Activated CD8-positive, alpha-beta memory T cell treated with anti-CD3 and anti-CD28 coated beads, Interleukin-2, amount 50 U/mL, for 48 hours (primary cell): ENCODE measurements around the gene TNFRSF1B.
"Not testable (repeated sequence)": the region's sequence is repeated elsewhere in the genome, so short reads cannot be mapped to it uniquely, and the experiment has no call there.

ENCODE experiments used
- DNase-seq: peaks from one replicate; pipeline ENCODE4 v3.0.0-alpha.2; 2020

Gene TNFRSF1B

DNA sequence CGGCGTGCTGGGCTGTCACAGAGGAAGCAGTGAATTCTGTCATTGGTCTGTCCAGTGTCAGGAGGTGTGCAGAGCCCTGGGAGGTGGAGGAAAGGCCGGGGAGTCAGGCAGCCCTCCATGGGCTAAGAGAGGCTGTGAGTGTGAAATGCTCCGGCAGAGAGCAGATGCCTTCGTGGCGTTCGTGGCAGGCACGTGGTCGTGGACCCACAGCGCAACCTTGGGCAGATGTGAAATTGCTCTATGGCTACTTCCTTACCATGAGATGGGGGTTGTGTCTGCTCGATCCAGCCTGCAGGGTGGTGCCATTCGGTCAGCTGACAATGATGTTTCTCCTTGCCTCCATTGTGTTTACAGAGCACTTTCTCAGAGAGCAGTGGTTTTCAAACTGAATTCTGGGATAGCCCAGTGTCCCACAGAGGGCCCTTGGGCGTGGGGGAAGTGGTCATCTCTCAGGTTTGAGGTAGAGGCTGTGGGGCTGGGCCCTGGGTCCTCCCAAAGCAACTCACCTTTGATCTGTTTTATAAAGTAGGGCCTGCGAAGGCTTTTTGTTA lies 27.9 kb downstream of the TNFRSF1B start:
- no peak for DNase-seq

DNA sequence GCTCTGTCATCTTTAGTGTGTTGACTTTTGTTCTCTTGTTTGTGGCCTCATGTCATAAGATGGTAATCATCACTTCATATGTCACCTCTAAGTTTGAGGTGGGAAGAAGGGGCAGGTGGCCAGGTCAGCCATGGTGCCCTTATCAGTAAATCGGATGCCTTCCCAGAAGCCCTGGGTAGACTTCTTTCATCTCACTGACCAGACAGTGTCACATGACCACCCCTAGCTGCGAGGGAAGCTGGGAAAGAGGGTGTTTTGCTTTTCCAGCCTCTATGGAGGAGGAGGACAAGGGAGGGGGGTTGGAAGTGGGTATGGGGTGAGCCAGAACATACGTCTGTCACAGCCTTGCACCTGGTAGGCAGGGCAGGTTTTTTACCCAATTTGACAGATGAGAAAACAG lies 28.6 kb downstream of the TNFRSF1B start:
- DNase-seq = no peak

DNA sequence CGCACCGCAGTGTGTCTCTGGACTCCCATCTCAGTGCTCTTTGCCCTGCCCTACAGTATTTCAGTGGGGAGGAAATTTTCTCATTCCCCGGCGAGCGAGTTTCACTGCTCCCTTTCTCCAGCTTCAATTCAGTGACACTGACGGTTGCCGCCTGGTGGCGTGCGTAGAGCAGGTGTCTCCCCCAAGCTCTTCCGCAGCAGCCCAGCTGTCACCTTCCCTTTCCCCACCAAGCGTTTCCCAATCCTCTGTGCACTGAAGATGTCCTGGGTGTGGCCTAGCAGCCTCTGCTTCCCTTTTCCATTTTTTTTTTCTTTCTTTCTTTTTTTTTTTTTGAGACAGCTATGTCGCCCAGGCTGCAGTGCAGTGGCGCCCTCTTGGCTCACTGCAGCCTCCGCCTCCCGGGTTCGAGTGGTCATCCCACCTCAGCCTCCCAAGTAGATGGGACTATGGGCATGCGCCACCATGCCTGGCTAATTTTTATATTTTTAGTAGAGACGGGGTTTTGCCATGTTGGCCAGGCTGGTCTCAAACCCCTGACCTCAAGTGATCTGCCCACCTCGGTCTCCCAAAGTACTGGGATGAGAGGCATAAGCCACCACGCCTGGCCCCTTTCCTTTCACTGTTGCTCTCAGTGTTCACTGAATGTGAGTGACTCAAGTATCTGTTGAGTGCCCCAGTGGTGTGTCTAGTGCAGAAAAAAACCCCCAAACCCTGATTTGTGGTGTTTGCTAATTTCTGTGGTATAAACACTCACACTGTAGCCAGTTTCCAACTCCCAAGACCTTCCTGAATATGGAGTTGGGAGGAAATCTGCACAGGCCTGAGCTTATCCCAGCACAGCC lies 30.1 kb downstream of the TNFRSF1B start:
- no peak for DNase-seq

DNA sequence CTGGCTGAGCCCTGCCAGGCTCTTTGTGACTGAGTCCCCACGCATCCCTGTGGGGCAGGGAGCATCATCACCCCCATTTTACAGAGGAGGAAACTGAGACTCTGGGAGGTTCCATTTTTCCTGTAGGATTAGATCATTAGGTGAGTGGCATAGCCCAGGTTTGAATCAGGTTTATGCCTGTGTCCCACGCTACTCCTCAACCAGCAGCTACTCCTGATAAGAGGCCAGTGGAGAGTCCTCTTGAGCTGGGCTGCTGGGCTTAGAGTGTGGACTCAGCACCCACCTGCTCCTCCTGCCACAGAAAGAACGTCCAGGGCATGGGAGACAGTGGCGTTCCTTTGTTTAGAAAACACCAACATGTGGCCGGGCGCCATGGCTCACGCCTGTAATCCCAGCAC lies 30.7 kb downstream of the TNFRSF1B start:
- DNase-seq = no peak

DNA sequence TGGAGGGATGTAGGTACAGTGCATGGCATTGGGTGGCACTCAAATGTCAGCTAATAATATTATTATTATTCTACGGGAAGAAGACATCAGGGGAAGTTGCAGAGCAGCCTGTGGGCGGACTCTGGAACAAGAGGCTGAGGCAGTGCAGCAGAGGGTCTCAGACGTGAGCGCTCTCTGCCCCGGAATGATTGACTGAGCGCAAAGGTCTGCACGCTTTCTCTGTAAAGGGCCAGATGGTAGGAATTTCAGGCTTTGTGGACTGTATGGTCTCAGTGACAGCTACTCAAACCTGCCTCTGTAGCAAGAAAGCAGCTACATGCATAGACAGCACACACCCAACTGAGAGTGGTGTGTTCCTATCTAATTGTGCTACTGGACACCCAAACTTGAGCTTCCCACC lies 33.4 kb downstream of the TNFRSF1B start:
- DNase-seq = no peak

DNA sequence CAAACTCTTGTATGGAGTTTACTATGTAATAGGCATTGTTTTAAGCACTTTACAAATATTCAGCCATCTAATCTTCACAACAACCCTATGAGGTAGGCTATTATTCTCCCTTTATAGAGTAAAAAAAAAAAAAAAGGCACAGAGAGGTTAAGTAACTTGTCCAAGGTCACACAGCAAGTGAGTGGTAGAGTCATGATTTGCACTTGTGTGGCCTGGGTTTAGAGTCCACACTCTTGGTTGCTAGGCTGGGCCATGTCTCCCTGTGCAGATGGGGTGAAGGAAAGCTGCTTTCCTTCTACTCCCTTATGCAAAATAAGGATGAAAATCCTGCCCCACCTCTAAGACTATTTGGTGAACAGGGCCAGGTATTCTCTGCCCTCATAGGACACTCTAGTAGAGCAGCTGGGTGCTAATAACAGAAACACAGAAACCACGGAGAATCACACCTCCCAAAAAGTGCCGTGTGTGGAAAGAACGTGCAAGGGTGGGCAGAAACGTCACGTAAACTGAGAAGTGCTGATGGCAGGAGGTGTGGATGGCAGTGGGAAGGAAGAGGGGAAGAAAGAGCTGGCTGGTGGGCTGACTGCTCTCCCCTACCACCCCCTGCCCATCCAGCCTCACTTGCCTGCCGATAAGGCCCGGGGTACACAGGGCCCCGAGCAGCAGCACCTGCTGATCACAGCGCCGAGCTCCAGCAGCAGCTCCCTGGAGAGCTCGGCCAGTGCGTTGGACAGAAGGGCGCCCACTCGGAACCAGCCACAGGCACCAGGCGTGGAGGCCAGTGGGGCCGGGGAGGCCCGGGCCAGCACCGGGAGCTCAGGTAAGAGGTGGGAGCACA lies 34.8 kb downstream of the TNFRSF1B start:
- no peak for DNase-seq

DNA sequence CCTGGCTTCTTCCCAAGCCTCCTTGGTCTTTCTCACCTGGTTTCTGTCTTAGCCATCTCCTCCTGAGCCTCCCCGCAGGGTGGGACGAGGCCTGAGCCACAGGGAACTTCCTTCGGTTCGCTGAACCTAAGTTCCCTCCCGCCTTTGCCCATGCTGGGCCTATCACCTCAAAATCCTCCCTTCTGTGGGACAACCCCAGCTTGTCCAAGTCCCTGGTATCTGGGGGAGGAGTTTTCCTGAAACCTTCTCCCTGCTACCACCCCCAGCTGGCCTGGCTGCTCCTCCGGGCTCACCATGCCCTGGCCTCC lies 35.4 kb downstream of the TNFRSF1B start:
- DNase-seq = no peak

DNA sequence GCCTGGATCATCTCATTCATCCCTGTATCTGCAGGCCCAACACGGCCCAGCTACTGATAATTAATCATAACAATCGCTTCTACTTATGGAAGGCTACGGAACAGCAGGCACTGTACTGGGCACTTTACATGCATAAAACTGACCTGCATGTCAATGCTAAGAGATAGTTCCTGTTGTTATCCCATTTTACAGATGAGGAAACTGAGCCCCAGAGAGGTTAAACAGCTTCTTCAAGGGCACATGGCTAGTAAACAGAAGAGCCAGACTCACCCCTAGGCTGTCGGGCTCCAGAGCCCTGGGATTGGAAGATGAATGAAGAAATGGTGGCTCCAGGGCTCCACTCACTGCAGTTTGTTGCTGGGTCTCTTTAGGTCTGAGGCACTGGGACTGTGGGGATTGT lies 35.8 kb downstream of the TNFRSF1B start:
- DNase-seq = no peak

DNA sequence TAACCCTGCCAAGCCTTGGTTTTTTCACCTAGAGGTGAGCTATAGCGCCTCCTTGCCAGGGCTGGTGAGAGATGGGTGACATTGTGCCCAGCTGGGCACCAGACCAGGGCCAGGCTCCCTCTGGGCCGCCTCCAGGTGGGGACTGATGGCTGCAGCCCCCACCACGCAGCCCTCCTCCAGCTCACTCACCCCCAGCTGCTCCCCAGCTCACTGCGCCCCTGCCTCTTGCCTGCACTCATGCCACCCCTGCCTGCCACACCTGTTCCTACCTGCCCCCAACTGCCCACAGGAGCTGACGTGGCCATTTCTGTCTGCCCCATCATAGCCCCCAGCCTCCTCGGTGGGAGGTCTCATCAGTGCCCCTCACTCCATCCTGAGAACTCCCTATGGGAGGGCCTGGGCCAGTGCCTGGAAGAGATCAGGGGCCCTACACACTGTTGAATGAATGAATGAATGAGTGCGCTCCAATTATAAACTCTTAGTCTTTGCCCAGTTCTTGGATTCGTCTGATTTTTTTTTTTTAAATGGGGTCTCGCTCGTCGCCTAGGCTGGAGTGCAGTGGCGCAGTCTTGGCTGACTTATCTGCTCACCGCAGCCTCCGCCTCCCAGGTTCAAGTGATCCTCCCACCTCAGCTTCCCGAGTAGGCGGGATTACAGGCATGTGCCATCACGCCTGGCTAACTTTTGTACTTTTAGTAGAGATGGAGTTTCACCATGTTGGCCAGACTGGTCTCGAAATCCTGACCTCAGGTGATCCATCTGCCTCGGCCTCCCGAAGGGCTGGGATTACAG lies 36.6 kb downstream of the TNFRSF1B start:
- DNase-seq = no peak

DNA sequence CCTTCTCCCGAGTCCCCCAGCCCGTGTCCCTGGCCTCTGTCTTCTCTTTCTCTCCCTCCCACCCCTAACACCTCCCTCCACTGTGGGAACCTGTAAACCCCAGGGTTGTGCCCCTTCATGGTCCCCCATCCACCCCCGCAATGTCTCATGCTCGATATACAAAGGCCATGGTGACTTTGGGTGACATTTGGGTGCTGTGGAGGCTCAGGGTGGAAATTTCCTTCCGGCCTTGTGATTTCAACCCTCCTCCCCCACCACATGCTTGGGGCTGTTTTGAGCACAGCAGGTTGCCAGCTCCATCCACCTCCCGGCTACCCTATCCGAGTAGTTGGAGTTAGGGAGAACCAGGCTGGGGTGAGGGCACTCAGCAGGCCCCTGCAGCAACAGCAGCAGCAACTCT lies 37.3 kb downstream of the TNFRSF1B start:
- DNase-seq = peak; percentile 75

DNA sequence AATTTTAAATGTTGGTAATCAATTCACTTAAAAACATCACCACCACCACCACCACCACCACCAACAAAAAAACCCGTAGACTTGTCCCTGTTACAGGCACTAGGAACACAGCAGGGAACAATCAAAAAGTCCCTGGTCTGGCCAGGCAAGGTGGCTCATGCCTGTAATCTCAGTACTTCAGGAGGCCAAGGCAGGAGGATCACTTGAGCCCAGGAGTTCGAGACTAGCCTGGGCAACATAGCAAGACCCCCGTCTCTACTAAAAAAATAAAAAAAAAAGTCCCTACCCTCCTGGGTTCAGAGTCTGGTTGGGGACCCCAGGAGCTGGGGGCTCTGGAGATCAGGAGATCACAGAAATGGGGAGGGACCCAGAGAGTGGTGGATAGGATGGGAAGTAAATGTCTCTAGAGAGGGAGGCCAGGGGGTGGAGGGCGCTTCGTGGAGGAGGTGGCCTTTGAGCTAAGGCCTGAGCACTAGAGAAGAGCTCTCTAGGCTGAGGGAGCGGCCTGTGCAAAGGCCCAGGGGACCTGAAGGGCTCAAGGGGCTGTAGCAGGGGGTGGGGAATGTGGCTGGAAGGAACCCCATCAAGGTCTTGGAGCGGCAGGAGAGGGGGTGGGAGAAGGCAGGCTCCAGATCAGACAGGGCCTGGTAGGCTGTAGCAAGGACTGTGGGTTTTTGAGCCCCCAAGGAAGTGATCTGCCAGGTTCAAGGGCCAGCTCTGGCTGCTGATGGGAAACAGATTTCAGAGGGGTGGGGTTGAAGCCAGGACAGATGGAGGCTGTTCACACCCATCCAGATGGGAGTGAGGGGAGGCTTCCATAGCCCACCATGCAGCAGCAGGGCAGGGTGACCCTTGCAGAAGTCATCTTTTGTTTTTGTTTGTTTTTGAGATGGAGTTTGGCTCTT lies 38.2 kb downstream of the TNFRSF1B start:
- DNase-seq = no peak

DNA sequence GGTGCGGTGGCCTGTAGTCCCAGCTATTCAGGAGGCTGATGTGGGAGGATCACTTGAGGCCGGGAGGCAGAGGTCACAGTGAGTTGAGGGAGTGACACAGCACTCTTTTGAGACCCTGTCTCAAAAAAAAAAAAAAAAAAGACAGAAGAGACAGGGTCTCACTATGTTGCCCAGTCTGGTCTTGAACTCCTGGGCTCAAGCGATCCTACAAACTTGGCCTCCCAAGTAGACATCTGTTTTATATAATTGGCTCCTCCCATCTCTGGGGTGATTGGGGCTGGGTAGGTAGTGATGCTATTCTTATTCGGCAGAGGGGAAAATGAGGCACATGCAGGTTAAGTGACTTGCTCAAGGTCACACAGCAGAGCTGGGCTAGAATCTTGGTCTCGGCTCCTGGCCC lies 39.4 kb downstream of the TNFRSF1B start:
- DNase-seq = no peak

DNA sequence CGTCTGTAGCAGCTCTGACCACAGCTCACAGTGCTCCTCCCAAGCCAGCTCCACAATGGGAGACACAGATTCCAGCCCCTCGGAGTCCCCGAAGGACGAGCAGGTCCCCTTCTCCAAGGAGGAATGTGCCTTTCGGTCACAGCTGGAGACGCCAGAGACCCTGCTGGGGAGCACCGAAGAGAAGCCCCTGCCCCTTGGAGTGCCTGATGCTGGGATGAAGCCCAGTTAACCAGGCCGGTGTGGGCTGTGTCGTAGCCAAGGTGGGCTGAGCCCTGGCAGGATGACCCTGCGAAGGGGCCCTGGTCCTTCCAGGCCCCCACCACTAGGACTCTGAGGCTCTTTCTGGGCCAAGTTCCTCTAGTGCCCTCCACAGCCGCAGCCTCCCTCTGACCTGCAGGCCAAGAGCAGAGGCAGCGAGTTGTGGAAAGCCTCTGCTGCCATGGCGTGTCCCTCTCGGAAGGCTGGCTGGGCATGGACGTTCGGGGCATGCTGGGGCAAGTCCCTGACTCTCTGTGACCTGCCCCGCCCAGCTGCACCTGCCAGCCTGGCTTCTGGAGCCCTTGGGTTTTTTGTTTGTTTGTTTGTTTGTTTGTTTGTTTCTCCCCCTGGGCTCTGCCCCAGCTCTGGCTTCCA lies 40.1 kb downstream of the TNFRSF1B start:
- no peak for DNase-seq

DNA sequence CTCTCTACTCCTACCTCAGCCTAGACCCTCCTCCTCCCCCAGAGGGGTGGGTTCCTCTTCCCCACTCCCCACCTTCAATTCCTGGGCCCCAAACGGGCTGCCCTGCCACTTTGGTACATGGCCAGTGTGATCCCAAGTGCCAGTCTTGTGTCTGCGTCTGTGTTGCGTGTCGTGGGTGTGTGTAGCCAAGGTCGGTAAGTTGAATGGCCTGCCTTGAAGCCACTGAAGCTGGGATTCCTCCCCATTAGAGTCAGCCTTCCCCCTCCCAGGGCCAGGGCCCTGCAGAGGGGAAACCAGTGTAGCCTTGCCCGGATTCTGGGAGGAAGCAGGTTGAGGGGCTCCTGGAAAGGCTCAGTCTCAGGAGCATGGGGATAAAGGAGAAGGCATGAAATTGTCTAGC lies 41.5 kb downstream of the TNFRSF1B start:
- DNase-seq = no peak

DNA sequence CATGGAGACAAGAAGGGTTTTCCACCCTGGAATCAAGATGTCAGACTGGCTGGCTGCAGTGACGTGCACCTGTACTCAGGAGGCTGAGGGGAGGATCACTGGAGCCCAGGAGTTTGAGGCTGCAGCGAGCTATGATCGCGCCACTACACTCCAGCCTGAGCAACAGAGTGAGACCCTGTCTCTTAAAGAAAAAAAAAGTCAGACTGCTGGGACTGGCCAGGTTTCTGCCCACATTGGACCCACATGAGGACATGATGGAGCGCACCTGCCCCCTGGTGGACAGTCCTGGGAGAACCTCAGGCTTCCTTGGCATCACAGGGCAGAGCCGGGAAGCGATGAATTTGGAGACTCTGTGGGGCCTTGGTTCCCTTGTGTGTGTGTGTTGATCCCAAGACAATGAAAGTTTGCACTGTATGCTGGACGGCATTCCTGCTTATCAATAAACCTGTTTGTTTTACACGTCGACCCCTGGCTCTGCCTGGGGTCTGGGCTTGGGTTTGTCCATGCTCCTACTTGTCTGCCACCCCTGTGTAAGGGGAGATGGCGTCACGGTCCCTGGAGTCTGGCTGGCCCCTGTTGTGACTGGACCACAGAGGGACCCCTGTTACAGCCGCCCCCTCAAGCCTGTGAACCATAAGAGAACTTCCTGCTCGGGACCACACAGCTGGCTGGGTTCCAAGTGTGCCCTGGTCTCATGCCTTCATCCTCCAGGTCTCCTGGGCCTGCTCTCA lies 42.1 kb downstream of the TNFRSF1B start:
- peak; percentile 97 for DNase-seq

DNA sequence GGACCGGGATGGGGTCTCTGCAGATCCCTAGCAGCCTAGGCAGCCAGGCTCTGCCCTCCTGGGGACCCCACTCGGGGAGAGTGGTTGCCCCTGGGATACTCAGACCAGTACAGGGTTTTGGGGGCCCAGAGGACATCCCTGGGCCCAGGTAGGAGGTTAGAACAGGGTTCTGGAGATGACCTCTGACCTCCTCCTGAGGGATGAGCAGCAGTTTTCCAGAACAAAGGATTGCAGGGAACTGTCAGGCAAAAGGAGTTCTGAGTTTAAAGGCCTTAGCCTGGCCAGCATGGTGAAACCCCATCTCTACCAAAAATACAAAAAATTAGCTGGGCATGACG lies 42.7 kb downstream of the TNFRSF1B start:
- DNase-seq = no peak

DNA sequence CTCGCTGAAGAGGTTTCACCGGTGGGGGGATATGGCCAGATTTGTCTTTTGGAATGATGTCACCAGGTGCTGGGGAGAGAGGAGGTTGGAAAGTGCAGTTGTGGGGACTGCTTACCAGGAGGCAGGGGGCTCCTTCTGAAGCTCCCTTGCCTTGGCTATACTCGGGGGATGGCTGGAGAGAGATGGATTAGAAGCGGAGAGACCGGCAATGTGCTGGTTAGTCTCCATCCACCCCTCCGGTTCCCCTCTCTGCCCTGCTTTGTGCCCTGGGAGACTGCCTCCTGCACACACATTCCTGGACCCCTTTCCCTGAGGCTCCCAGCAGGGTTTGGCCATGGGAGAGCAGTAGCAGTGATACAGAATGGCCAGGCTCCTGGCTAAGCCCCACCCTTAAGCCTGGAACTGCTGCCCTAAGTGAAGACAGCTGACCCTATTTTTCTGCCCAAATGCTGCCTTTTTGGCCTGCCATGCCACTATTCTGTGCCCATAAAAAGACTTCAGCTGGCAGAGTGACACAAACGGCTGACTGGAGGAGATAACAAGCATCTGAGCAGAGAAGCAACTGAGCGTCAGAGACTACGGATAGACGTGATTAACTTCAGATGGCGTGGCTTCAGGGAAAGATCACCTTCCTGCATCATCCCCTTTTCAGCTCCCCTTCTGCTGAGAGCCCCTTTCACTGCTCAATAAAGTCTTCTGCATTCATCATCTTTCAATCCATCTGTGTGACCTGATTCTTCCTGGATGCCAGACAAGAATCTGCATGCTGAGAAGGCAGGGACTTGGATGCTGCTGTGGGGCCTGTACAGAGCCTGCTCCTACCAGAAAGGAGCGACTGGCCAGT lies 48.5 kb downstream of the TNFRSF1B start:
- no peak for DNase-seq

DNA sequence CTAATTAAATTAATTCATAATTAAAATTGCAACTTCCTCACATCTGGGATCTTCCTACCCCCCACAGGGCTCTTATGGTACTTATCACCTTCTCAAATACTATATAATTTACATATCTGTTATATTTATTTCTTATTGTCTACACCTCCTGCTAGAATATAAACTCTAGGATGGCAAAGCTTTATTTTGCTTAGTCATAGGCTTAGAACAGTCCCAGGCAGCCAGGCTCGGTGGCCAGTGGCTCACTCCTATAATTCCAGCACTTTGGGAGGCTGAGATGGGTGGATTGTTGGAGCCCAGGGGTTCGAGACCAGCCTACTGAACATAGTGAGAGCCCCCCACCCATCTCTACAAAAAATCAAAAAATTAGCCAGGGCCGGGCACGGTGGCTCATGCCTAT lies 53.0 kb downstream of the TNFRSF1B start:
- no peak for DNase-seq

DNA sequence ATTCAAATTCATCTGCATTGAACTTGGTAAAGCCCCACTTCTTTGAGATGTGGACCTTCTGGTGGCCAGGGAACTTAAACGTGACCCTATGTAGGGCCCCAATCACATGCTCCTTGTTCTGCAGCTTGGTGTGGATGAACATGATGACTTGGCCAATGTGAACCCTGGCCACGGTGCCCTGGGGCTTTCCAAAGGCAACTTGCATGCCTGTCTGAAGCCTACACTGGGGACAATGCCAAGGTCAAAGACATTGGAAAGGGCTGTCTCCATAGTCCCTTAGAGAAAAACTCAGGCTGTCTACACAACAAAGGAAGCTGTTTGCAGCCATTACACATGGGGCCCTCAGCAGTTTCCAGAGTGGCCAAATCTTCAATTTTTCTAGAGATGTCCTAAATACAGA lies 54.1 kb downstream of the TNFRSF1B start:
- no peak for DNase-seq

DNA sequence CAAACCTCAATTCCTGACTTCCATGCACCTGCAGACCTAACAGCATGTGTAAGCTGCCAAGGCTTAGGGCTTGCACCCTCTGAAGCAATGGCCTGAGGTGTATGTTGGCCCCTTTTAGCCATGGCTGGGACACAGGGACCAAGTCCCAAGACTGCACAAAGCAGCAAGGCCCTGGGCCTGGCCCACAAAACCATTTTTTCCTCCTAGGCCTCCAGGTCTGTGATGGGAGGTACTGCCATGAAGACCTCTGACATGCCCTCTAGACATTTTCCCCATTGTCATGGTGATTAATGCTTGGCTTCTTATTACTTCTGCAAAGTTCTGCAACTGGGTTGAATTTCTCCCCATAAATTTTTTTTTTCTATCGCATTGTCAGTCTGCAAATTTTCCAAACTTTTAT lies 55.9 kb downstream of the TNFRSF1B start:
- DNase-seq = not testable (repeated sequence)
